Activated T-cell treated with anti-CD3 and anti-CD28 coated beads for 4 hours (primary cell): ENCODE data around the gene KBTBD4.
A peak's percentile ranks its signal among the peaks of the same experiment; 100 is the strongest.
"Not testable (repeated sequence)": the region's sequence is repeated elsewhere in the genome, so short reads cannot be mapped to it uniquely, and the experiment has no call there.

Source experiments
- DNase-seq: peaks from one replicate; pipeline ENCODE4 v3.0.0-alpha.2; 2020

The KBTBD4 gene

GRCh38 chr11:47589977-47590861 lies 11.4 kb upstream of the KBTBD4 start:
- DNase-seq = no peak

GRCh38 chr11:47589584-47589976 lies 10.8 kb upstream of the KBTBD4 start:
- DNase-seq = no peak

GRCh38 chr11:47589118-47589517 lies 10.3 kb upstream of the KBTBD4 start:
- DNase-seq = no peak

DNA sequence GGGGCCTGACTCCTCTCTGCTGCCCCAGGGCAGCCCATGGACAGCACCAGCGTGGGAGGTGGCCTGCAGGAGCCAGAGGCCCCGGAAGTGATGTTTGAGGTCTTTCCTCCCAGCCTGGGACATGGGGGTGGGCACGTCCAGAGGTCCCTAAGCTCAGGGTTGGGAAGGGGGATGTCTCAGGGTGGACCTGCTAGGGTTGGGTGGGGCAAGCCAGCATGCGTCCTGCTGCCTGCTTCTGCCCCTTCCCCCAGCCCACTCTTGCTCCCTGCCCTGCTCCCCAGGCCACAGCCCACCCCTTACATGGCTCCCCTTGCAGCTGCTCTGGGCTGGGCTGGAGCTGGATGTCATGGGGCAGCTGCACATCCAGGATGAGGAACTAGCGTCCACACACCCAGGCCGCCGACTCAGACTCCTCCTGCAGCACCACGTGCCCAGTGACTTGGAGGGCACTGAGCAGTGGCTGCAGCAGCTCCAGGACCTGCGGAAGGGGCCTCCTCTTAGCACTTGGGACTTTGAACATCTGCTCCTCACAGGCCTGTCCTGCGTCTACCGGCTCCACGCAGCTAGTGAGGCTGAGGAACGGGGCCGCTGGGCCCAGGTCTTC lies 9.1 kb upstream of the KBTBD4 start:
- DNase-seq = no peak

- no peak for DNase-seq
These were observed 8.4 kb upstream of the KBTBD4 start for GRCh38 chr11:47587039-47587716.

GRCh38 chr11:47586098-47586855 lies 7.5 kb upstream of the KBTBD4 start, which contains the start of gene FAM180B:
FAM180B (plus strand) TSS chr11:47586678; CDS start chr11:47586769, 91 bp downstream.
- no peak for DNase-seq

- DNase-seq = no peak
These were observed 5.1 kb upstream of the KBTBD4 start for GRCh38 chr11:47583844-47584243.

GRCh38 chr11:47577460-47578041 lies 1.2 kb downstream of the KBTBD4 start:
- DNase-seq = no peak

DNA sequence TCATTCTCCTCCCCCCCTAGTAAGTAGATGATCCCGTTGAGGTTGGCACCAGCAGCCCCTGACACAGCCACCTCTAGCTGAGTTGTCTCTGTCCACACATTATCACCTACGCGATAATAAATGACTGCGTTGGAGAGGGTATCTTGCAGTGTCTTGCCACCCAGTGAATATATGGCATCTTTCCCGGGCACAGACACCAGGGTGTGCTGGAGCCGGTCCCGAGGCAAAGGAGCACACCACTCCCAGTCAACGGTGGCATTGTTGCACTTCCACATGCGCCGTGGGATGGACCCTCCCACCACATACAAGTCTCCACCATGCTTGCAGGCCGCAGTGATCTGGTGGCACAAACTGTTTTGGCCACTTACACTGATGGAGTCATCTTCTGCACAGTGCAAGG lies 5.4 kb downstream of the KBTBD4 start:
- DNase-seq = no peak

- DNase-seq = no peak
These were observed 6.0 kb downstream of the KBTBD4 start for GRCh38 chr11:47572715-47573255.

DNA sequence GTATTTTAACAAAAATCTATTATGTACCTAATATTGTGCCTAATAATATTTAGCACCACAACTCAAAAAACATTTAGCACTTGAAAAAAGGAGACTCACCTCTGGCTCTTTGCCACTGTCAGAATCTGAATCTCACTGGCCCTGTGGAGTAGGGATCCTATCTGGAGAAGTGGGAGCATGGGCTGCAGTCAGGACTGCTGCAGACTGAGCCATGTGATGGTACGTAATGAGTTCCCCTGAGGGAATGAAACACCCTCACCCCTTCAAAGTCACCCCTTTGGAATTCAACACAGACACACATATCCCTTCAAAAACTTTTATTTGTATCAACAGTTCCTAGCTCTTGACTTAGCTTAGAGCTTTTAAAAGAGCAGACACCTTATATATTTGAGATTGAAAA lies 6.9 kb downstream of the KBTBD4 start:
- DNase-seq = no peak

DNA sequence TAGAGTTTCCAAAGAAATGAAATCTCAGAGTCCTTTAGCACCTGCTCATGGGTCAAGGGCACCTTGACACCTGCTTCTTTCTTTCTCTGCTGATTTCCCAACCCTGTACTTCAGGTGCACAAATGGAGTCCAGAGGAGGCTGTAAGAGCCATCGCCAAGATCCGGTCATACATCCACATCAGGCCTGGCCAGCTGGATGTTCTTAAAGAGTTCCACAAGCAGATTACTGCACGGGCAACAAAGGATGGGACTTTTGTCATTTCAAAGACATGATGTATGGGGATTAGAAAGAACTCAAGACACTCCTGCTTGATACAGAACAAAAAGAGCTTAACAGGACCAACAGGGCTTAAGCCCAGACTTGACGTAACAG lies 7.4 kb downstream of the KBTBD4 start:
- DNase-seq = no peak

GRCh38 chr11:47570651-47571356 lies 8.0 kb downstream of the KBTBD4 start:
- no peak for DNase-seq

DNA sequence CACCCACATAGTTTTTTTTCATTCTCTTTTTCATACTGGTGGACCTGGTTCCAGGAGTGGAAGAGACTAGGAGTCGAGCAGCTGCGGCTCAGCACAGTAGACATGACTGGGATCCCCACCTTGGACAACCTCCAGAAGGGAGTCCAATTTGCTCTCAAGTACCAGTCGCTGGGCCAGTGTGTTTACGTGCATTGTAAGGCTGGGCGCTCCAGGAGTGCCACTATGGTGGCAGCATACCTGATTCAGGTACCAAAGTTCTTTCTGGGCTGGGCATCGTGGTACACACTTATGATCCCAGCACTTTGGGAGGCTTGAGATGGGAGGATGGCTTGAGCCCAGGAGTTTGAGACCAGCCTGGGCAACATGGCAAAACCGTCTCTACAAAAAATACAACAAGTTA lies 9.1 kb downstream of the KBTBD4 start:
- no peak for DNase-seq

GRCh38 chr11:47566149-47566698 lies 12.5 kb downstream of the KBTBD4 start:
- no peak for DNase-seq

GRCh38 chr11:47565340-47566148 lies 13.2 kb downstream of the KBTBD4 start, which contains the start of gene PTPMT1:
PTPMT1 (plus strand) TSS chr11:47565599; CDS start chr11:47565623, 24 bp downstream.
- peak; percentile 40 for DNase-seq

DNA sequence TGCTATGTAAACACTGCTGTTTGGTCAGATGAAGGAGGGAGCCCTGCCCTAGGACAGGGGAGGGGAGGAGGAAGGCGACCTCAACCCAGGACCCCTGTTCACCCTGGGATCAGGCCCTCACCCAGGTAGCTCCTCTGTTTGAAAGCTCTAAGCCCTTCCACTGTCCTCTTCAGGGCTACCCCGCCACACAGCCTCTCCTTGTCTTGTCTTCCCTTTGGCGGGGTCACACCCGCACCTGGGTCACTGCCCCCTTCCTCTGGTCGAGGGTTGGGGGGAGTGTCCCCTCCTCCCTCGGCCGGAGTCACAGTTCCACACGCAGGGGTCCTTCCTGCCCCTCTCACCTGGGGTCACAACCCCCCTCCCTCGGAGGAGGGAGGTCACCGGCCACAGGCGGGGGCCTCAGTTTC lies 13.8 kb downstream of the KBTBD4 start:
- DNase-seq = no peak

GRCh38 chr11:47564366-47564765 lies 14.4 kb downstream of the KBTBD4 start:
- not testable (repeated sequence) for DNase-seq

- not testable (repeated sequence) for DNase-seq
These were observed 16.4 kb downstream of the KBTBD4 start for GRCh38 chr11:47562393-47562792.

- DNase-seq = no peak
These were observed 18.3 kb downstream of the KBTBD4 start for GRCh38 chr11:47560426-47560825.
